SU-DHL-6 (cell line): Measurements from ENCODE around the gene ELAPOR2.

Source experiments
- CTCF ChIP-seq: fragments of 200-600 bp; sonication (generic); IDR thresholded peaks from one replicate; pipeline ENCODE4 v1.5.1; 2017; ENCODE audit warnings: antibody characterized with exemption, mild to moderate bottlenecking, low read length, moderate library complexity; ENCODE audit not compliant: insufficient read depth, poor library complexity, severe bottlenecking
- EZH2phosphoT487 ChIP-seq: fragments of 200-600 bp; sonication (generic), shearing (Covaris generic); conservative IDR thresholded peaks from 2 replicates; pipeline ENCODE4 v1.6.1; 2018; ENCODE audit warnings: mild to moderate bottlenecking, antibody characterized with exemption, low read length, moderate library complexity, mixed read lengths

- TF ChIP-seq CTCF (no peak), EZH2phosphoT487 (no peak)
Observed at GRCh38 chr7:87094322-87094721, 34.9 kb upstream of the ELAPOR2 start.
